Lower leg skin (tissue), 4 donors: ENCODE data around the gene SHISAL2B. TPM values are rescaled to one million over a fixed set of nuclear protein-coding genes. Genes with fewer than 3 reads are reported as not detected.

ENCODE experiments used
- DNase-seq, 2 donors: peaks; one replicate each; pipeline ENCODE4 v3.0.0-alpha.2; 2019; ENCODE audit warnings: low spot score in 2 of 2
- H3K4me3 ChIP-seq: fragments of 200-600 bp; sonication (generic); 2 replicates; pipeline ENCODE4 v1.5.1; 2017; ENCODE audit warnings: mild to moderate bottlenecking, low read depth; ENCODE audit not compliant: poor library complexity, severe bottlenecking
- CTCF ChIP-seq, 3 donors: fragments of 450-650 bp; IDR thresholded peaks; one replicate each; pipeline ENCODE4 v1.5.1; 2016; ENCODE audit warnings: antibody characterized with exemption in 3 of 3, mild to moderate bottlenecking in 3 of 3, moderate library complexity in 2 of 3
- POLR2A ChIP-seq, 2 donors: fragments of 450-650 bp; IDR thresholded peaks; one replicate each; pipeline ENCODE4 v1.6.1; 2016 to 2017; ENCODE audit warnings: antibody characterized with exemption in 2 of 2, mild to moderate bottlenecking in 1 of 2, moderate library complexity in 1 of 2
- WGBS, 2 donors: methylation state at CpG; one replicate each; pipeline ENCODE4 v1.1.5; 2018; 5-methylcytosine and 5-hydroxymethylcytosine counted together
- intact Hi-C: fragments of 100-400 bp; cut with DNase I; formaldehyde crosslinking; loops from one replicate; pipeline ENCODE4 v1.15.0; 2023; ENCODE audit warnings: low total_unique reads
- total RNA-seq, 4 donors: library from RNA; depleted of rRNA; stranded (reverse); fragments of >200 nt; gene quantifications; one replicate each; pipeline ENCODE4 v1.1.0, GENCODE V29; 2016

The SHISAL2B gene
- total RNA-seq, 4 donors from 2014 or later: not detected

GRCh38 chr5:64667068-64667467, 23.2 kb upstream of the SHISAL2B start:
- no peak overlapping the region for H3K4me3 ChIP-seq
- DNase-seq: no peak
- TF ChIP-seq CTCF (IDR thresholded peaks at IDR 0.05) (no peak), POLR2A (IDR thresholded peaks at IDR 0.05) (no peak)
- intact Hi-C loops: no loop called here
- WGBS, 2 donors: 83 to 85% methylated on average over 4 of the region's 4 CpGs

GRCh38 chr5:64670277-64670676, 20.0 kb upstream of the SHISAL2B start:
- intact Hi-C loops: no loop called here
- H3K4me3 ChIP-seq: no peak overlapping the region
- WGBS, 2 donors: 95 to 96% methylated on average over 1 of the region's 1 CpG
- DNase-seq: no peak
- no peak for TF ChIP-seq POLR2A (IDR thresholded peaks at IDR 0.05)
- TF ChIP-seq CTCF (IDR thresholded peaks at IDR 0.05): no peak

DNA sequence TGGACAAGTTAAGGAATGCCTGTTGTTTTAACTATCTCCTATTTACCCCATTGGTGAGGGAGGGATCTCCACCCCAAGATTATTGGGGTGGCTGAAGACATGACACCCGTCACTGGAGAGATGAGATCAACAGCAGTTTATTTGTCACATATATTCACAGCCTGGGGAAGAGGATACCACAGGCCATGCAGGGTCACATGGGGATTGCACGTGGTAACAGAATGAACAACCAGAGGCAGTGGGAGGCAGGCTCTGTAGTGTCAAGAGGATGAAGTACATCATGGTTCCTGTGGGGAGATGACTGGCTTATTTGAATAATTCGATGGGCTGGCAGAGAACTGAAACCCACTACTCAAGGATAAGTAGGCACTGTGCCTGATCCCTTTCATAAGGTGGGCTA, 18.6 kb upstream of the SHISAL2B start:
- H3K4me3 ChIP-seq: no peak overlapping the region
- intact Hi-C loops: no loop called here
- no peak for DNase-seq
- TF ChIP-seq POLR2A (IDR thresholded peaks at IDR 0.05) (no peak), CTCF (IDR thresholded peaks at IDR 0.05) (no peak)
- WGBS, 2 donors: 70 to 81% methylated on average over 3 of the region's 3 CpGs

- no peak overlapping the region for H3K4me3 ChIP-seq
- intact Hi-C loops: no loop called here
- DNase-seq: no peak
- 56 to 58% methylated on average over 5 of the region's 5 CpGs for WGBS, 2 donors
- TF ChIP-seq CTCF (IDR thresholded peaks at IDR 0.05) (no peak), POLR2A (IDR thresholded peaks at IDR 0.05) (no peak)
Measured at GRCh38 chr5:64678374-64678773, 11.9 kb upstream of the SHISAL2B start.

- no peak for TF ChIP-seq POLR2A (IDR thresholded peaks at IDR 0.05)
- no peak for TF ChIP-seq CTCF (IDR thresholded peaks at IDR 0.05)
- intact Hi-C loops: no loop called here
- WGBS, 2 donors: 82 to 91% methylated on average over 4 of the region's 4 CpGs
- H3K4me3 ChIP-seq: no peak overlapping the region
- no peak for DNase-seq
Measured at GRCh38 chr5:64680289-64680688, 10.0 kb upstream of the SHISAL2B start.

DNA sequence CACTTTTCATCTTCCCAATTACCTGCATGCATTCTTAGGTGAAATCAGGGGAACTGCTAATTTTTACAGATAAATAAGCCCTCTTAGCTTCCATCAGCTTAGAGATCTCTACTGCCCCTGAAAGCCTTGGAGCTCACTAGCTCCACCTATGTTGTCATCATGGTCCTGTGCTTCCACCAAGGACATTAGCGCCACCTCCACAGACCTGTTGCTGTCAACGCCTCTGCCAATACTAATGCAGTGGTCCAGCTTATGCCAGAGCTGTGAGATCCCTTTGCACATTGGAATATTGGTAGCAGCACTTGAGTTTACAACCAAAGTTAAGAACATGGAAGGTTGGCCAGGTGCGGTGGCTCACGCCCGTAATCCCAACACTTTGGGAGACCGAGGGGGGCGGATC, 7.7 kb upstream of the SHISAL2B start:
- H3K4me3 ChIP-seq: no peak overlapping the region
- no peak for DNase-seq
- TF ChIP-seq POLR2A (IDR thresholded peaks at IDR 0.05) (no peak), CTCF (IDR thresholded peaks at IDR 0.05) (no peak)
- intact Hi-C loops: no loop called here
- 90 to 95% methylated on average over 7 of the region's 7 CpGs for WGBS, 2 donors
